Measurements from ENCODE around the gene OPN1MW3.
"Not testable (repeated sequence)": the region's sequence is repeated elsewhere in the genome, so short reads cannot be mapped to it uniquely, and the experiment has no call there.

OPN1MW3 gene

DNA sequence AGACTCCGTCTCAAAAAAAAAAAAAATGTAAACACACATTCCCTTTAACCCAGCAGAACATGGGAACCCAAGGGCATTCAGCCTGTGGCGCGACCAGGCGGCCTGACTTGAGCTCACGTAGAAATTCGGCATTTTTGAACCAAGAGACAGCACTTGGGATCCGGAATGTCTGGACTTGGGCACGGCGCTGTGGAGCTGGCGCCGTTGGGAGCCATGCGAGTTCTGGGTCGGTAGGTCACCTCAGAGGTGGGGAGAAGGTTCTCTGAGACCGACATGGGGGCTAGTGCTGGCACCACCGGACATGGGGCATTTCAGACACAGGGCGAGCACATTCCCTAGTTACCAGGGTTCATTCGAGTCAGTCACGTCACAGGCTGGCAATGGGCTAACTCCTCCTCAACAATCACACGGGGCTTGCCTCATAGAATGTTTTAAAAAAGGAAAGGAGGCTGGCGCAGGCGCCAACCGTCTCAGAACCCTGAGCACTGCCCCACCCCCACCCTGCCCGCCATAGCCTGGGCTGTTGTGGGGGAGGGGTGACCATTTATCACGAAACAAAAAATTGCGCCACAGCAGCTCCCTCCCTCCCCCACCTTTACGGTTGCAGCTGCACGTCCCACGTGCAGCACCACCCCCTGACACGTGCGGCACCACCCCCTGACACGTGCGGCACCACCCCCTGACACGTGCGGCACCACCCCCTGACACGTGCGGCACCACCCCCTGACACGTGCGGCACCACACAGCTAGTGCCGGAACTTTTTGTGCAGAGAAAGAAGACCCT lies 37.6 kb downstream of the OPN1MW3 start, which contains the start of gene TEX28:
TSS of gene TEX28 (minus strand) at position 334 of the 784 bp plus-strand sequence. CDS start 3,007 bp downstream, outside the sequence.
- TF ChIP-seq, protein P1, sequence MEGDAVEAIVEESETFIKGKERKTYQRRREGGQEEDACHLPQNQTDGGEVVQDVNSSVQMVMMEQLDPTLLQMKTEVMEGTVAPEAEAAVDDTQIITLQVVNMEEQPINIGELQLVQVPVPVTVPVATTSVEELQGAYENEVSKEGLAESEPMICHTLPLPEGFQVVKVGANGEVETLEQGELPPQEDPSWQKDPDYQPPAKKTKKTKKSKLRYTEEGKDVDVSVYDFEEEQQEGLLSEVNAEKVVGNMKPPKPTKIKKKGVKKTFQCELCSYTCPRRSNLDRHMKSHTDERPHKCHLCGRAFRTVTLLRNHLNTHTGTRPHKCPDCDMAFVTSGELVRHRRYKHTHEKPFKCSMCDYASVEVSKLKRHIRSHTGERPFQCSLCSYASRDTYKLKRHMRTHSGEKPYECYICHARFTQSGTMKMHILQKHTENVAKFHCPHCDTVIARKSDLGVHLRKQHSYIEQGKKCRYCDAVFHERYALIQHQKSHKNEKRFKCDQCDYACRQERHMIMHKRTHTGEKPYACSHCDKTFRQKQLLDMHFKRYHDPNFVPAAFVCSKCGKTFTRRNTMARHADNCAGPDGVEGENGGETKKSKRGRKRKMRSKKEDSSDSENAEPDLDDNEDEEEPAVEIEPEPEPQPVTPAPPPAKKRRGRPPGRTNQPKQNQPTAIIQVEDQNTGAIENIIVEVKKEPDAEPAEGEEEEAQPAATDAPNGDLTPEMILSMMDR (IDR thresholded peaks at IDR 0.05; ENCODE audit: extremely low read depth, missing control alignments): no peak
- DNase-seq (ENCODE audit: low spot score): no peak

DNA sequence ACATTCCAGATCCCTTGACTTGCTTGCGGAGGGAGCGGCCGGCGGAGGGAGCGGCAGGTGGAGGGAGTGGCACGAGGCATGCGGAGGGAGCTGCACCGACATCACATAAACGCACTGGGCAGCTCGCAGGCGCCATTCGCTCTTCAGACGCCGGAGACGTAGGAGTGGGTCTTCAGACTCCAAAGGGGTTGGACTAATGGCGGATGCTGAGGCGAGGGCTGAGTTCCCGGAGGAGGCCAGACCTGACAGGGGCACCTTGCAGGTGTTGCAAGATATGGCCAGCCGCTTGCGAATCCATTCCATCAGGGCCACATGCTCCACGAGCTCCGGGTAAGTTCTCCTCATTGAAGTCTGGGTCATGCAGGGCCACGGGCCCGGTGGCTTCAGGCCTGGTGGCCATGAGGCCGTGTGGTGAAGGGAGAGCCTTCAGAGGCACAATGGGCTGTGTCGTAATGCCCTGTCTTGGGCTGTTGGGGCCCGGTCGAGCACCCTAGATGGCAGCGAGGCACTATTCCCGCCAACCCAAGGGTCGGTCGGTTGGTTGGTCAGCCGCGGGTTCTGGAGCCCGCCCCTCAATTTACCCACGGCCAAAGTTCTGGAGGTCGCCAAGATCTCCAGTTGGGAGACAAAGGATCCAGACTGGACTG lies 38.4 kb downstream of the OPN1MW3 start, which contains the start of gene TKTL1:
TSS of gene TKTL1 (plus strand) at position 132 of the 647 bp plus-strand sequence. CDS start at position 197, 65 bp downstream.
- DNase-seq (ENCODE audit: low spot score): no peak

DNA sequence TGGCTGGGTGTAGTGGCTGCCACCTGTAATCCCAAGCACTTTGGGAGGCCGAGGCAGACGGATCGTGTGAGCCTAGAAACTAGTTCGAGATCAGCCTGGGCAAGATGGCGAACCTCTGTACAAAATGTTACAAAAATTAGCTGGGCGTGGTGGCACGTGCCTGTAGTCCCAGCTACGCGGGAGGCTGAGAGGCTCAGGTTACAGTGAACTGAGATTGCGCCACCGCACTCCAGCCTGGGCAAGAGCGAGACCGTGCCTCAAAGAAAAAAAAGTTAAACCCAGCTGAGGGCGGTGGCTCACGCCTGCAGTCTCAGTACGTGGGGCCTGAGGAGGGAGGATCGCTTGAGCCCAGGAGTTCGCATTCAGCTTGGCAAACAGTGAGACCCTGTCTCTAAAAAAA lies 39.3 kb downstream of the OPN1MW3 start:
- no peak for DNase-seq (ENCODE audit: low spot score)
- TF ChIP-seq, protein P1 (IDR thresholded peaks at IDR 0.05; ENCODE audit: extremely low read depth, missing control alignments): no peak

More for the DNA sequence above, 38.4 kb downstream of the OPN1MW3 start, which contains the start of gene TKTL1:
- TF ChIP-seq, protein P1 (IDR thresholded peaks at IDR 0.05; ENCODE audit: extremely low read depth, missing control alignments): no peak

- DNase-seq (ENCODE audit: low spot score): no peak
These were observed 40.9 kb downstream of the OPN1MW3 start for GRCh38 chrX:154298312-154298711.

GRCh38 chrX:154300816-154301215 lies 43.4 kb downstream of the OPN1MW3 start:
- DNase-seq (ENCODE audit: low spot score): no peak
- TF ChIP-seq, protein P1 (IDR thresholded peaks at IDR 0.05; ENCODE audit: extremely low read depth, missing control alignments): no peak

More at GRCh38 chrX:154298312-154298711, 40.9 kb downstream of the OPN1MW3 start:
- TF ChIP-seq, protein P1 (IDR thresholded peaks at IDR 0.05; ENCODE audit: extremely low read depth, missing control alignments): no peak

DNA sequence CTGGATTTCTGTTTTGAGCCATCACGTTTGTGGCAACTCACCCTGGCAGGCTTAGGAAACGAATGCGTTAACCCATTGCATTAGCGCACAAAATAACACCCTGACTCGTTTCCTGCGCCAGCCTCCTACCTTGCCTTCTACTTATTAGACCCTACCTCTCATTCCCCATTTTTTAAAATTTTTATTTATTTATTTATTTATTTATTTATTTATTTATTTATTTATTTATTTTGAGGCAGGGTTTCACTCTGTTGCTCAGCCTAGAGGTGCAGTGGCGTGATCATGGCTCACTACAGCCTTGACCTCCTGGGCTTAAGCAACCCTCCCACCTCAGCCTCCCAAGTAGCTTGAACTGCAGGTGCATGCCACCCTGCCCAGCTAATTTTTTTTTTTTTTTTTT lies 45.6 kb downstream of the OPN1MW3 start:
- DNase-seq (ENCODE audit: low spot score): not testable (repeated sequence)

GRCh38 chrX:154303476-154303875 lies 46.1 kb downstream of the OPN1MW3 start:
- no peak for DNase-seq (ENCODE audit: low spot score)
- TF ChIP-seq, protein P1 (IDR thresholded peaks at IDR 0.05; ENCODE audit: extremely low read depth, missing control alignments): no peak
